ENCODE results near the gene BICD1.
A peak's percentile ranks its signal among the peaks of the same experiment; 100 is the strongest.
"Not testable (repeated sequence)": the region's sequence is repeated elsewhere in the genome, so short reads cannot be mapped to it uniquely, and the experiment has no call there.

The BICD1 gene

GRCh38 chr12:32181498-32182175, 75.0 kb downstream of the BICD1 start:
- H3K9ac ChIP-seq (ENCODE audit: insufficient read length, low read depth) = no peak overlapping the region
- no peaks in the 10 kb centered on the region for H3K27me3 ChIP-seq (ENCODE audit: insufficient read depth, insufficient read length)
- TF ChIP-seq YY1 (IDR thresholded peaks at IDR 0.05; ENCODE audit: insufficient read depth, insufficient read length) = no peak
- peaks cover 11% of the 10 kb centered on the region for H3K36me3 ChIP-seq (ENCODE audit: insufficient read depth, insufficient read length, low read length)
- peaks cover 4% of the 10 kb centered on the region for H3K4me1 ChIP-seq (ENCODE audit: insufficient read depth, insufficient read length)
- no peak overlapping the region for H3K4me3 ChIP-seq (ENCODE audit: insufficient read length, low read depth)
- no peak for DNase-seq (ENCODE audit: low read depth, low spot score)
- H3K9me3 ChIP-seq (ENCODE audit: insufficient read depth, low read length) = no peaks in the 10 kb centered on the region

GRCh38 chr12:32183650-32184049, 77.0 kb downstream of the BICD1 start:
- Histone ChIP-seq H3K36me3 (ENCODE audit: insufficient read depth, insufficient read length, low read length) (peaks cover 11% of the 10 kb centered on the region), H3K4me3 (ENCODE audit: insufficient read length, low read depth) (no peak overlapping the region), H3K9me3 (ENCODE audit: insufficient read depth, low read length) (no peaks in the 10 kb centered on the region), H3K4me1 (ENCODE audit: insufficient read depth, insufficient read length) (no peaks in the 10 kb centered on the region), H3K27me3 (ENCODE audit: insufficient read depth, insufficient read length) (no peaks in the 10 kb centered on the region), H3K9ac (ENCODE audit: insufficient read length, low read depth) (no peak overlapping the region)
- TF ChIP-seq YY1 (IDR thresholded peaks at IDR 0.05; ENCODE audit: insufficient read depth, insufficient read length) (no peak), ZNF274 (IDR thresholded peaks at IDR 0.05; ENCODE audit: low read depth, low read length) (no peak), SUZ12 (IDR thresholded peaks at IDR 0.05; ENCODE audit: extremely low read depth, insufficient read depth, insufficient read length) (no peak)
- peak; percentile 70 for DNase-seq (ENCODE audit: low read depth, low spot score)

DNA sequence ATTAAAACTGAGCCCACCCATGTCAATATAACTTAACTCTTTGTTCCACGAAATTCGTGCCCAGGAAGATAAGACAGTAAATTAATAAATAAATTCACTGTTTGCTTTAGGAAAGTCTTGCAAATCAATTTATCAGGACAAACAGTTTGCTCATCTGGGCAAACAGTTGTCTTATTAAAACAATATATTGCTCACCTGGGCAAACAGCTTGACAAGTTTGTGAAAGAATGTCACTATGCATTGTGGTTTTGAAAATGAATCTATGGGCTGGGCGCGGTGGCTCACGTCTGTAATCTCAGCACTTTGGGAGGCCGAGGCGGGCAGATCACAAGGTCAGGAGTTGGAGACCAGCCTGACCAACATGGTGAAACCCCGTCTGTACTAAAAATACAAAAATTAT, 80.5 kb downstream of the BICD1 start:
- H3K4me1 ChIP-seq (ENCODE audit: insufficient read depth, insufficient read length); H3K27me3 ChIP-seq (ENCODE audit: insufficient read depth, insufficient read length); DNase-seq (ENCODE audit: low read depth, low spot score); H3K9me3 ChIP-seq (ENCODE audit: insufficient read depth, low read length); H3K9ac ChIP-seq (ENCODE audit: insufficient read length, low read depth); H3K4me3 ChIP-seq (ENCODE audit: insufficient read length, low read depth): not testable (repeated sequence)
- H3K36me3 ChIP-seq (ENCODE audit: insufficient read depth, insufficient read length, low read length) = peaks cover 11% of the 10 kb centered on the region

DNA sequence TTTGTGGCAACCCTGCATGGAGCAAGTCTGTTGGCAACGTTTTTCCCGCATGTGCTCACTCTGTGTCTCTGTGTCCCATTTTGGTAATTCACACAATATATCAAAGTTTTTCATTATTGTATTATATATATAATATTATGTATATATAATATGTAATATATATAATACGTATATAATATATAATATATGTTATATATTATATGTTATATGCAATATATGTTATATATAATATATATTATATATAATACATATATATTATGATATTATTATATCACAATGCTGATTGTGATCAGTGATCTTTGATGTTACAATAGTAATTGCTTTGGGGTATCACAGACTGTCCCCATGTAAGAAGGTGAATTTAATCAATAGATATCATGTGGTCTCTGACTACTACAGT, 84.8 kb downstream of the BICD1 start:
- H3K9me3 ChIP-seq (ENCODE audit: insufficient read depth, low read length) = peaks cover 32% of the 10 kb centered on the region
- no peaks in the 10 kb centered on the region for H3K27me3 ChIP-seq (ENCODE audit: insufficient read depth, insufficient read length)
- H3K9ac ChIP-seq (ENCODE audit: insufficient read length, low read depth) = no peak overlapping the region
- H3K36me3 ChIP-seq (ENCODE audit: insufficient read depth, insufficient read length, low read length) = peaks cover 5% of the 10 kb centered on the region
- no peak overlapping the region for H3K4me3 ChIP-seq (ENCODE audit: insufficient read length, low read depth)
- H3K4me1 ChIP-seq (ENCODE audit: insufficient read depth, insufficient read length) = no peaks in the 10 kb centered on the region
- no peak for DNase-seq (ENCODE audit: low read depth, low spot score)
- TF ChIP-seq YY1 (IDR thresholded peaks at IDR 0.05; ENCODE audit: insufficient read depth, insufficient read length) = no peak
- no peak for TF ChIP-seq SUZ12 (IDR thresholded peaks at IDR 0.05; ENCODE audit: extremely low read depth, insufficient read depth, insufficient read length)
- no peak for TF ChIP-seq ZNF274 (IDR thresholded peaks at IDR 0.05; ENCODE audit: low read depth, low read length)

DNA sequence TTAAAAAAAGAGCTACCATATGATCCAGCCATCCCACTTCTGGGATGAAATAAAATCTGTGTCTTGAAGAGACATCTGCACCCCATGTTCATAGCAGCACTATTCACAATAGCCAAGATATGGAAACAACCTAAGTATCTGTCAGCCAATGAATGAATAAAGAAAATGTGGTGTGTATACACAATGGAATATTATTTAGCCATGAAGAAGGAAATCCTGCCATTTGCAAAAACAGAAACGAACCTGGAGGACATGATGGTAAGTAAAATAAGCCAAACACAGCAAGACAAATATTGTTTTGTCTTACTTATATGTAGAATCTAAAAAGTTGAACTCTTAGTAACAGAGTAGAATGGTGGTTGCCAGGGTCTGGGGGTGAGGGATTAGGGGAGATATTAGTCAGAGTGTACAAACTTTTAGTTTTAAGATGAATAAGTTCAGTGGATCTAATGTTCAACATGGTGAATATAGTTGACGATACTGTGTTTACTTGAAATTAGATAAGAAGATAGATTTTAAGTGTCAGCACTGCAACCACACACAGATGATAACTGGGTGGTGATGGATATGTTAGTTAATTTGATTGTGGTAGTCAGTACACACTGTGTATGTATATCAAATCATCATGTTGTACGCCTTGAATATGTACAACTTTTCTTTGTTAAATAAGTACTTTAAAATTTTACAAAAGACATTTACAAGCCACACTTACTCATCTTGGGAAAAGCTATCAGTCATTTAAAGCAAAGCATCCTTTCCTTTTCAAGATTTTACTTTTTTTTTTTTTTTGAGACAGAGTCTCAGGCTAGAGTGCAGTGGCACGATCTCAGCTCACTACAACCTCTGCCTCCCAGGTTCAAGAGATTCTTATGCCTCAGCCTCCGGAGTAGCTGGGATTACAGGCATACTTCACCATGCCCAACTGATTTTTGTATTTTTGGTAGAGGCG, 89.9 kb downstream of the BICD1 start:
- TF ChIP-seq ZNF274 (IDR thresholded peaks at IDR 0.05; ENCODE audit: low read depth, low read length) (no peak), YY1 (IDR thresholded peaks at IDR 0.05; ENCODE audit: insufficient read depth, insufficient read length) (no peak), SUZ12 (IDR thresholded peaks at IDR 0.05; ENCODE audit: extremely low read depth, insufficient read depth, insufficient read length) (no peak)
- peaks cover 5% of the 10 kb centered on the region for H3K36me3 ChIP-seq (ENCODE audit: insufficient read depth, insufficient read length, low read length)
- H3K9me3 ChIP-seq (ENCODE audit: insufficient read depth, low read length) = peaks cover 52% of the 10 kb centered on the region

GRCh38 chr12:32197421-32197820, 90.8 kb downstream of the BICD1 start:
- TF ChIP-seq SUZ12 (IDR thresholded peaks at IDR 0.05; ENCODE audit: extremely low read depth, insufficient read depth, insufficient read length) (no peak), ZNF274 (IDR thresholded peaks at IDR 0.05; ENCODE audit: low read depth, low read length) (no peak), YY1 (IDR thresholded peaks at IDR 0.05; ENCODE audit: insufficient read depth, insufficient read length) (no peak)
- no peak overlapping the region for H3K9ac ChIP-seq (ENCODE audit: insufficient read length, low read depth)
- no peaks in the 10 kb centered on the region for H3K27me3 ChIP-seq (ENCODE audit: insufficient read depth, insufficient read length)
- H3K4me3 ChIP-seq (ENCODE audit: insufficient read length, low read depth) = no peak overlapping the region
- H3K4me1 ChIP-seq (ENCODE audit: insufficient read depth, insufficient read length) = no peaks in the 10 kb centered on the region
- DNase-seq (ENCODE audit: low read depth, low spot score) = no peak
- peaks cover 52% of the 10 kb centered on the region for H3K9me3 ChIP-seq (ENCODE audit: insufficient read depth, low read length)
- H3K36me3 ChIP-seq (ENCODE audit: insufficient read depth, insufficient read length, low read length) = peaks cover 5% of the 10 kb centered on the region

More for the DNA sequence above, 89.9 kb downstream of the BICD1 start:
- Histone ChIP-seq H3K27me3 (ENCODE audit: insufficient read depth, insufficient read length) (no peaks in the 10 kb centered on the region), H3K4me1 (ENCODE audit: insufficient read depth, insufficient read length) (no peaks in the 10 kb centered on the region), H3K9ac (ENCODE audit: insufficient read length, low read depth) (no peak overlapping the region), H3K4me3 (ENCODE audit: insufficient read length, low read depth) (no peak overlapping the region)
- DNase-seq (ENCODE audit: low read depth, low spot score) = no peak

GRCh38 chr12:32198555-32198954, 91.9 kb downstream of the BICD1 start:
- peaks cover 2% of the 10 kb centered on the region for H3K36me3 ChIP-seq (ENCODE audit: insufficient read depth, insufficient read length, low read length)
- peaks cover 44% of the 10 kb centered on the region for H3K9me3 ChIP-seq (ENCODE audit: insufficient read depth, low read length)
- H3K27me3 ChIP-seq (ENCODE audit: insufficient read depth, insufficient read length) = no peaks in the 10 kb centered on the region
- no peak overlapping the region for H3K4me3 ChIP-seq (ENCODE audit: insufficient read length, low read depth)
- H3K9ac ChIP-seq (ENCODE audit: insufficient read length, low read depth) = no peak overlapping the region
- no peak for DNase-seq (ENCODE audit: low read depth, low spot score)
- no peaks in the 10 kb centered on the region for H3K4me1 ChIP-seq (ENCODE audit: insufficient read depth, insufficient read length)
- TF ChIP-seq SUZ12 (IDR thresholded peaks at IDR 0.05; ENCODE audit: extremely low read depth, insufficient read depth, insufficient read length) (no peak), ZNF274 (IDR thresholded peaks at IDR 0.05; ENCODE audit: low read depth, low read length) (no peak)

Data from NT2/D1 (cell line).